ENCODE measurements around the gene TMEM185B. TPM values are rescaled to one million over a fixed set of nuclear protein-coding genes. Genes with fewer than 3 reads are reported as not detected.

TMEM185B gene
- total RNA-seq, 1 donor from 2014 or later = 31.8 TPM

GRCh38 chr2:120224256-120224655 lies 1.1 kb upstream of the TMEM185B start:
- Histone ChIP-seq H3K36me3 (peaks cover 4 to 15% of the 10 kb centered on the region in 2 donors), H3K4me3 (peak overlapping the region in 1 of 2 donors; percentile 76), H3K4me1 (peaks cover 0 to 10% of the 10 kb centered on the region in 2 donors), H3K9me3 (no peaks in the 10 kb centered on the region), H3K27me3 (no peaks in the 10 kb centered on the region), H3K27ac (no peak overlapping the region)
- intact Hi-C loops (cut with DNase I) = loop anchor here (10.0 kb wide), 3 partner anchors 209 to 859 kb away; partner anchors contain the start of genes C2orf76, DBI and EPB41L5
- DNase-seq (ENCODE audit: low spot score in 2 of 2) = peak in 1 of 2 donors; percentile 61
- no peak for TF ChIP-seq CTCF (IDR thresholded peaks at IDR 0.05)

DNA sequence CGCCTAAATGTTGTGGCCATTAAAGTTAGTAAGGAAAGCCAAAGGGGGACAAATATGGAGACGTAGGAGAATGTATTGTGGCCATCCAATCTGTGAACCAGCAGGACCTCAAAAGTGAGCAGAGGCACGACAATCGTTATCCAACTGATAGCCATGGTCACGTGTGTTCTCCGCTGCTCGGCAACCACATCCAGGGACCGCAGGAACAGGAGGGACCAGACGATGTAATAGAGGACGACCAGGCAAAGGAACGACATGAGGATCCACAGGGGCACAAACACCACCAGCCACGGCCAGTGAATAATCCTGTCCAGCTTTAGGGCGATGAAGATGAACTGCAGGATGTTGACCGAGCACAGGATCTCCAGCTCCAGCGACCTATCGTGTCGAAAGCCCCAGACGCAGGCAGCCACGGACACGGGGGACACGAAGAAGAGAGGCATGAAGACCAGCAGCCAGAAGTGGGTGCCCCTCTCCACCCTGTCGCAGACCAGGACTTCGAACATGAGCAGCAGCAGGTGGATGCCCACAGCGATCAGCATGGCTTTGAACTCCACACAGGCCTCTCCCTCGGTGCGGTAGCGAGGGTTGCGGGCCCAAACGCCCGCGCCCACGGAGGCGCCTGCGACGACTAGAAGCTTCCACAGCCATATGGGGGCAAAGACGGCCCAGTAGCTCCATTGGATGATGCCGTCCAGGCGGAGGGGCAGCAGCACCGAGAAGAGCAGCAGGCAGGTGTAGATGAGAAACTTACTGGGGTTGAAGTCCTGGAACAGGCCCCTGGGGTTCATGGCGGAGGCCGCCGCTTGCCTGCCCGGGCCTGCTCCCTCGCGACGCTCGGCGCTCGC lies 790 bp downstream of the TMEM185B start:
- Histone ChIP-seq H3K4me1 (peaks cover 0 to 10% of the 10 kb centered on the region in 2 donors), H3K27ac (peak overlapping the region; percentile 82 to 89), H3K27me3 (no peaks in the 10 kb centered on the region), H3K4me3 (peak overlapping the region; percentile 65 to 76), H3K36me3 (peaks cover 9 to 30% of the 10 kb centered on the region in 2 donors), H3K9me3 (no peaks in the 10 kb centered on the region)
- intact Hi-C loops (cut with DNase I) = loop anchor here (1.0 to 10.0 kb wide), 5 partner anchors 30 to 858 kb away; partner anchors contain the start of genes C2orf76, DBI, EPB41L5 and RALB
- no peak for TF ChIP-seq CTCF (IDR thresholded peaks at IDR 0.05)
- peak in 1 of 2 donors; percentile 68 for DNase-seq (ENCODE audit: low spot score in 2 of 2)

- Histone ChIP-seq H3K9me3 (no peaks in the 10 kb centered on the region), H3K36me3 (peaks cover 9 to 30% of the 10 kb centered on the region in 2 donors), H3K27ac (no peak overlapping the region), H3K4me3 (no peak overlapping the region), H3K4me1 (peaks cover 0 to 10% of the 10 kb centered on the region in 2 donors), H3K27me3 (no peaks in the 10 kb centered on the region)
- no peak for TF ChIP-seq CTCF (IDR thresholded peaks at IDR 0.05)
- intact Hi-C loops (cut with DNase I) = loop anchor here (2.0 to 10.0 kb wide), 4 partner anchors 207 to 857 kb away; partner anchors contain the start of genes C2orf76, DBI and EPB41L5
- no peak for DNase-seq (ENCODE audit: low spot score in 2 of 2)
These were observed 1.6 kb downstream of the TMEM185B start for GRCh38 chr2:120221616-120222015.

DNA sequence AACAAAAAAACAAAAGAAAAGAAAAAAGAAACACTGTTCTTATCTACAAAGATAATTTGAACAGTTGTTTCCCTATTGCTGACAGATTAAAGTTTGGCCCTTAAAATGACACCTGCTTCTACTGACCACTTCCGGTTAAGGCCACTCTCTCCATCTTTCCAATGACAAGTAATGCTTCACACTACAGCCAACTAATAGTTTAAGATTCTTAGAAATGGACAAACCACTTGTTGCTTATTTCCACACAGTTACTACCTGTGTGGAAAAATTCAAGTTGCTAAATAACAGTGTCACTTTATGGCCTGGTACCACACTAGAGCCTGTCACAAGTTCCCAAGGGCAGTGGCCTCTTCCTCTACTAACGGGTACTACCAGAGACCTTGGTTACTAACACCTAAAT lies 2.4 kb downstream of the TMEM185B start:
- Histone ChIP-seq H3K4me1 (peaks cover 0 to 10% of the 10 kb centered on the region in 2 donors), H3K36me3 (peaks cover 9 to 30% of the 10 kb centered on the region in 2 donors), H3K27ac (no peak overlapping the region), H3K4me3 (no peak overlapping the region), H3K27me3 (no peaks in the 10 kb centered on the region), H3K9me3 (no peaks in the 10 kb centered on the region)
- intact Hi-C loops (cut with DNase I) = loop anchor here (10.0 kb wide), 3 partner anchors 206 to 856 kb away; partner anchors contain the start of genes C2orf76, DBI and EPB41L5
- DNase-seq (ENCODE audit: low spot score in 2 of 2) = no peak
- TF ChIP-seq CTCF (IDR thresholded peaks at IDR 0.05) = no peak

DNA sequence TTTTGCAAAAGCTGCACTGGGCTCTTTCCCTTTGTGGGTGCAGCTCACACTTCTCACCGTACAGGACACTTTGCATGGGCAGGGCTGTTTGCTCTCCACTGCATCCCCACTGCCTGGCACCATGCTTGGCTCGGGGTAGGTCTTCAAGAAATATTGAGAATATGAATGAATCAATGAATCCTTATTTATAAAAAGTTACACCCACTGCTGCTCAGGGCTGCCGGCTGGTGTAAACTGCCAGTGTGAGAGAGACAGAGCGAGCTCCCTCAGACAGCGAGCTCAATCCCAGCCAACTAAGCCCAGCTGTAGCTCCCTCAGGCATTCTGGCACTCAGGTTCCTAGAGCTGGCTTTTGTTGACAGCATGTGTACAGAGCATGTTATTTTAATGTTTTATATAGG lies 3.4 kb downstream of the TMEM185B start:
- no peak overlapping the region for H3K4me3 ChIP-seq
- peaks cover 0 to 10% of the 10 kb centered on the region in 2 donors for H3K4me1 ChIP-seq
- no peaks in the 10 kb centered on the region for H3K27me3 ChIP-seq
- no peak for TF ChIP-seq CTCF (IDR thresholded peaks at IDR 0.05)
- H3K36me3 ChIP-seq = peaks cover 9 to 30% of the 10 kb centered on the region in 2 donors
- DNase-seq (ENCODE audit: low spot score in 2 of 2) = no peak
- intact Hi-C loops (cut with DNase I) = loop anchor here (10.0 kb wide), 3 partner anchors 205 to 855 kb away; partner anchors contain the start of genes C2orf76, DBI and EPB41L5
- no peak overlapping the region for H3K27ac ChIP-seq
- no peaks in the 10 kb centered on the region for H3K9me3 ChIP-seq
